GM12873 (cell line): ENCODE results near the gene AP3B2.

ENCODE experiments used
- TF ChIP-seq, protein P1 (sequence below): IDR thresholded peaks from 2 replicates; pipeline ENCODE4 v1.5.1; 2012; ENCODE audit warnings: low read depth, mild to moderate bottlenecking, moderate library complexity, low read length, control low read depth; ENCODE audit not compliant: insufficient read depth; ENCODE audit errors: missing control alignments

Gene AP3B2

DNA sequence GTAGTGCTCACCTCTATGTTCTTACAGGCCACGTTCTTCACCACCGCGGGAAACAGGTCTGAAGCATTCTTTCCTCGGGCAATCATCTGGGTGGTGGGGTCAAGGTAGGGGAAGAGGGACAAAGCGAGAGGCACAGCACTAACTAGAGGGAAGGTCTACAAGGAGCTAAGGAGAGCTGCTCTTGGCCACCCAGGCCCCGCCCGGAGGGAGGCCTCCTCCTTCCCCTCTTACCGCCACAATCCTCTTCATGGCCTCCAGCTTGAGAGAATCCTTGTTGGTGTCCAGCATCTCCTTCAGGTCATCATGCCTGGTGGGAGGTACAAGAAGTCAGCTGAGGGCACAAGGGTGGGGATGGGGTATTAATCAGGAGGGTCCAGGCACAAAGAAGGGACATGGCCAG lies 20.5 kb downstream of the AP3B2 start:
- TF ChIP-seq, protein P1, sequence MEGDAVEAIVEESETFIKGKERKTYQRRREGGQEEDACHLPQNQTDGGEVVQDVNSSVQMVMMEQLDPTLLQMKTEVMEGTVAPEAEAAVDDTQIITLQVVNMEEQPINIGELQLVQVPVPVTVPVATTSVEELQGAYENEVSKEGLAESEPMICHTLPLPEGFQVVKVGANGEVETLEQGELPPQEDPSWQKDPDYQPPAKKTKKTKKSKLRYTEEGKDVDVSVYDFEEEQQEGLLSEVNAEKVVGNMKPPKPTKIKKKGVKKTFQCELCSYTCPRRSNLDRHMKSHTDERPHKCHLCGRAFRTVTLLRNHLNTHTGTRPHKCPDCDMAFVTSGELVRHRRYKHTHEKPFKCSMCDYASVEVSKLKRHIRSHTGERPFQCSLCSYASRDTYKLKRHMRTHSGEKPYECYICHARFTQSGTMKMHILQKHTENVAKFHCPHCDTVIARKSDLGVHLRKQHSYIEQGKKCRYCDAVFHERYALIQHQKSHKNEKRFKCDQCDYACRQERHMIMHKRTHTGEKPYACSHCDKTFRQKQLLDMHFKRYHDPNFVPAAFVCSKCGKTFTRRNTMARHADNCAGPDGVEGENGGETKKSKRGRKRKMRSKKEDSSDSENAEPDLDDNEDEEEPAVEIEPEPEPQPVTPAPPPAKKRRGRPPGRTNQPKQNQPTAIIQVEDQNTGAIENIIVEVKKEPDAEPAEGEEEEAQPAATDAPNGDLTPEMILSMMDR = no peak

DNA sequence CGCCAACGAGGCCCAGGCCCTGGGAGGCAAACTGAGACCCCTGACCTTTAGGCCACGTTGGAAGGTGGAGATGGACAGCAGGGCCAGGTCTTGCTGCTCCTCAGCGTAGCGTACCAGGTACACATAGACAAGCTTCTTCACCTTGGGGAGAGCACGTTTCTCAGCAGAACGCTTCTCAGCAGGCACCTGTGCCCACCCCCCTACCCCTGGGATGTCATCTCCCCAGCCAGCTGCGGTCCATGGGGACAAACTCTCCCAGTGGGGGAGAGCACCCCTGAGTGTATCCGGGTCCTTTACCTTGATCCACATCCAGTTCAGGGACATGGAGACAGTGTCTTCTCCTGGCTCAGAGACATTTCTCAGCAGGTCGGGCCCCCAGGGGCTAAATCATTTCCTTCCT lies 21.0 kb downstream of the AP3B2 start:
- TF ChIP-seq, protein P1 = no peak

DNA sequence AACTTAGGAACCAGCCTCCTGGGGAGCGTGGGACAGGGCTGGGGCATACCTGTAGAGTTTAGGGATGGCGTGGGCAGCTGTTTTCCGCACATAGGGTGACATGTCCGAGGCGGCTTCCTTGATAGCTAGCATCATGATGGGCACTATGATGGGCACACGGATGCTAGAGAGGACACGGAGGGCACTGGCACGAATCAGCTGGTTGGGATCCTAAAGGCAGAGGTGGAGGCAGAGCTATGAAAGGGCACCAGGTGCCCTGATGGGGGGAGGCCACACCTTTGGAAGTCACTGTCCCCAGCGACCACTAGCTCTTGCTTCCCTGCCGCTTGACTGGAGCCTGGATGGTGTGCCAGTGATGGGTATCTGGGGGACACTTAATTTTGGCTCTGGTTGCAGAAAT lies 28.3 kb downstream of the AP3B2 start:
- TF ChIP-seq, protein P1 = no peak

DNA sequence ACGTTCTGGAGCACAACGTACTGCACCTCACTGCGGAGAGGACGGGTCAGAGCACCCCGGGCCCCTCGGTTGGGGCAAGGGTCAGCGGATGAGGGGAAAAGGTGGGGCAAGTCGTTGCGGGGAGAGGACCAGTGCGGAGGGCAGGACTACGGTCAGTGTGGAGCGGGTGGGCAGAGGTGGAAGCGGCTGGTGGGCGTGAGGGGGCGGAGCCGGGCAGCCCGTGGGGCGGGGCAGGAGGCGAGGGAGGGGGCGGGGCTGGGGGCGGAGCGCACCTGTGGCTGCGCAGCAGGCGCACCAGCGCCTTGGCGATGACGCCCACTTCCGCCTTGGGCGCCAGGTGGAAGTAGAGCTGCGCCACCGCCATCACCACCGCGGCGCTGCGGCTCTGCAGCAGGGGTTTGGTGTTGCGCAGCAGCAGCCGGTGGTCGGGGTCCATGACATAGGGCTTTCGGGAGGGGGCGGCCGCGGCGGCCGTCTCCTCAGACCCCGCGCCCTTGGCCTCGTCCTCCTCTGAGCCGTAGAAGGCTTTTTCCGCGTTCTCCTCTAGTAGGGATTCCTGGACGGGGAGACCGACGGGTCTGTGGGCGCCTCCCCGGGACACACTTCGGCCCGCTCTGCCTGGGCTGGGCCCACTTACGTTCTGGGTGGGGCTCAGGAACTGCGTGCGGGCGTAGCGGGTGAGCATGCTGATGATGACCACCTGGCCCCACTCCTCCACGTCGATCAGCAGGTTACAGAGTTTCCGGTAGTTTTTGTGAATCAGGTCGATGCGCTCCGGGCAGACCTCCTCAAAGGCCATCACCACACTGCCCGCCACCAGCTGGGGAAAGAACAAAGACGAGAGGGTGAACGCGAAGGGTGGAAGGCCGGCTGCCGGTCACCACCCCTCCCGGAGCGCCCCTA lies 29.2 kb downstream of the AP3B2 start:
- TF ChIP-seq, protein P1 = peak; percentile 33

DNA sequence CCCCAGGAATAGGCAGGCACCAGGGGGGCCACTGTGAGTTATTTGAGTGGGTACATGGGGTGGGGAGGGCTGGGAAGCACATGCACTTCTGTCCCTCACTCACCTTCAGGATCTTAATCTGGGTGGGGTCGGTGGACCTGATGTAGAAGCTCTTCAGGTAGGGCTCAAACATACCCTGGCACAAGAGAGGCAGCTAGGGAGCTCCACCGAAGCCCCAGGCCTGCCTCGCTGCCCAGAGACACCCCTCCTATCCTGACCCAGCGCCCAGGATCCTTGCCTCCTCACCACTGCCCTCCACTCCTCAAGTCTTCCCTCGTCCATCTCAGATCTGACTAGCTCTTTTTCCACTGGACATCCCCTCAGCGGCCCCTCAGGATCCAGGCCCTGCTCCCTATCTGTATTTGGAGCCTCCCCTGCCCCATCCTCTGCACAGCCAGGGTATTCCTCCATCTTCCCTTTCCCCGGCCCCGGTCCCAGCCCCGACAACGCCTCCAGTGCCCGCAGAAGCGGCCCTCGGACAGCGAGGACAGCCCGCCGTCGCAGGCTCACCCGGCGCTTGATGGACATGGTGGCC lies 30.0 kb downstream of the AP3B2 start:
- TF ChIP-seq, protein P1 = no peak

DNA sequence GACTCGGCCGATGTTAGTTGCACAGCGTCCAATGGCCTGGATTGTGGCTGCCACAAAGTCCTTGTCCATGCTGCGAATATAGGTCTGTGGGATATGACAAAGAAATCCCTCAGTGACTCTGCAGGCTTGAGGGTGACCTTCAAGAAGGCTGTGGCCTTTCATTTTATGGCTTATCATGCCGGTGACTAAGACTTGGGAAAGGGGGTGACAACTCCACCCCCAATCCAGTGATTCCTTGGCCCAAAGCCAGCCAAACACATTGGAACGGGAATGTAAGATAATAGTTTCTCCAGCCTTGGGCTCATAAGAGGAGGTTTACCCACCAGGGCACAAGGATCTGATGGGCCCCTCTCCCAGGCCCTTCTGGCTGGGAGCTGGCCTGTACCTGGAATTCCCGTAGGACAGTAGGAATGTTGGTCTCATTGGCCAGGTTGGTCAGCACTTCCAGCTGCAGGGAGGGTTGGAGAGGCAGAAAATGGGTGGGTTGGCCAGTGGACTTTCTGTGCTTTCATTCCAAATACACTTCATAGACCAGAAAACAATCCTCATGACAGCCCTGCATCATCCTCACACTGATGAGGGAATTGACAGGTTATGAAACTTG lies 31.9 kb downstream of the AP3B2 start:
- TF ChIP-seq, protein P1 = no peak

DNA sequence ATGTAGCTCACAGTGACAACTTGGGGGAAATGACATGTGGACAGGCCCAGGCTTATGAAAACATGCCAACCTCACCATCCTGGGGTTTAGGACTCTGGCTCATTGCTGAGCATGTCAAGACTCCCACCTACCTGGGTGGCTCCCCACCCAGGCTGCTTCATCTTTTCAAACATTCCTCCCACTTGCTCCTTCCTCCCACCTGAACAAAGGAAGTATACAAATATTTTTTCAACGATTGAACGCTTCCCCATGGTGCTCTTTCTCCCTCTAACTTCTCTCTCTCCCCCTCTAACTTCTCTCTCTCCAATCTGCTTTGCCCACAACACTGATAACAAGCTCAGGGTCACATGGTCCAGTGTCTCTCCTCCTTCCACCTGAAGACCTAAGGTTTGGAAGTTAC lies 34.8 kb downstream of the AP3B2 start:
- TF ChIP-seq, protein P1 = no peak
